Right kidney (tissue), 1 donor: ENCODE measurements around the gene PCDHB14.

Source experiments
- DNase-seq: peaks from one replicate; pipeline ENCODE4 v3.0.0-alpha.2; 2016

Gene PCDHB14

DNA sequence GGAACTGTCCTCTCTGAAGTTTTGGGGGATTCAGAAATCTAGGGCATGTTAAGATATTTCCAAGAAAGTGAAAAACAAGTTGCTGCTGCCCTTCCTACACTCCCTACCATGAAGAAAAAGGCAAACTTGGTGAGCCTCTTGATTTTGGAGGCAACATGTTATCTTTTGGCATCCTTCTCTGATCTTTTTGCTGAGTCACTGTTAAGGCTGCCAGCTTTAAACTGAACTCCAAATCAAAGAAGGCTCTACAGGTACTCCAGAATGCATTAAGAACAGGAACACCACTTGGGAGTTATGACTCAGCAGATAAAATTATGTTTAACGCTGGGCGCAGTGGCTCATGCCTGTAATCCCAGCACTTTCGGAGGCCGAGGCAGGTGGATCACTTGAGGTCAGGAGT lies 46.1 kb downstream of the PCDHB14 start:
- no peak for DNase-seq

DNA sequence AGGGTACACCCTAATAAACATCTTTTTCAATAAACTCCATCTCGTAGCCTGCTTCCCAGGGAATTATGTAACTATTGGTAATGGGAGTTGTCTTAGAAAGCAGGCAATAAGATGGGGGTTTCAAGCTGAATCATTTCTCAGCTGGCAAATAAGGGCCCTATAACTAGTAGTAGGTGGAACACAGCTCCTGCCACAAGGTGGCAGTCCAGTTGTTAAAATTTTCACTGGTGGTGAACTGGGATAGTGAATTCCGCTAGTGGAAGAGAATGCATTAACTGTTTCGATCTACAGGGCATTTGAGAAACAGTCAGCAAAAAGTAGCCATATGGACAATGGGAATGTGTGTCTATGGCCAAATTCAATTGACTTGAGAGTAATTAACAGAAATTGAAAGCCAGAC lies 49.8 kb downstream of the PCDHB14 start:
- no peak for DNase-seq
